ENCODE results near the gene HBD.

HBD gene

GRCh38 chr11:5232176-5232575 lies 2.1 kb downstream of the HBD start:
- DNase-seq (ENCODE audit: low read depth): no peak

- no peak for DNase-seq (ENCODE audit: low read depth)
These were observed 3.2 kb downstream of the HBD start for GRCh38 chr11:5231111-5231510.

GRCh38 chr11:5230266-5230665 lies 4.0 kb downstream of the HBD start:
- DNase-seq (ENCODE audit: low read depth): no peak

GRCh38 chr11:5229796-5230195 lies 4.5 kb downstream of the HBD start:
- no peak for DNase-seq (ENCODE audit: low read depth)

GRCh38 chr11:5229356-5229755 lies 4.9 kb downstream of the HBD start:
- no peak for DNase-seq (ENCODE audit: low read depth)

GRCh38 chr11:5228124-5228523 lies 6.2 kb downstream of the HBD start:
- no peak for DNase-seq (ENCODE audit: low read depth)

GRCh38 chr11:5227681-5228080 lies 6.6 kb downstream of the HBD start:
- no peak for DNase-seq (ENCODE audit: low read depth)

- DNase-seq (ENCODE audit: low read depth): no peak
These were observed 7.5 kb downstream of the HBD start, which contains the start of gene HBB for GRCh38 chr11:5226732-5227310. TSS of gene HBB (minus strand) at chr11:5227071. CDS start at chr11:5227021, 50 bp downstream.

GRCh38 chr11:5225480-5225871 lies 8.8 kb downstream of the HBD start:
- no peak for DNase-seq (ENCODE audit: low read depth)

GRCh38 chr11:5224538-5225479 lies 9.5 kb downstream of the HBD start:
- no peak for DNase-seq (ENCODE audit: low read depth)

GRCh38 chr11:5223686-5224085 lies 10.6 kb downstream of the HBD start:
- no peak for DNase-seq (ENCODE audit: low read depth)

GRCh38 chr11:5223146-5223545 lies 11.1 kb downstream of the HBD start:
- DNase-seq (ENCODE audit: low read depth): no peak

- DNase-seq (ENCODE audit: low read depth): no peak
These were observed 23.9 kb downstream of the HBD start for GRCh38 chr11:5210376-5210885.

- DNase-seq (ENCODE audit: low read depth): no peak
These were observed 29.5 kb downstream of the HBD start for GRCh38 chr11:5204787-5205186.

- no peak for DNase-seq (ENCODE audit: low read depth)
These were observed 30.9 kb downstream of the HBD start for GRCh38 chr11:5203366-5203765.

GRCh38 chr11:5200582-5200981 lies 33.7 kb downstream of the HBD start, which contains the start of gene OR51V1:
TSS of gene OR51V1 (minus strand) at chr11:5200682. CDS start at chr11:5200682, 0 bp downstream.
- DNase-seq (ENCODE audit: low read depth): no peak

GRCh38 chr11:5198285-5198684 lies 36.0 kb downstream of the HBD start:
- DNase-seq (ENCODE audit: low read depth): no peak

GRCh38 chr11:5197536-5197935 lies 36.7 kb downstream of the HBD start:
- no peak for DNase-seq (ENCODE audit: low read depth)

GRCh38 chr11:5196731-5197130 lies 37.6 kb downstream of the HBD start:
- DNase-seq (ENCODE audit: low read depth): no peak

GRCh38 chr11:5196067-5196466 lies 38.2 kb downstream of the HBD start:
- no peak for DNase-seq (ENCODE audit: low read depth)

- DNase-seq (ENCODE audit: low read depth): no peak
These were observed 41.5 kb downstream of the HBD start for GRCh38 chr11:5192738-5193137.

- no peak for DNase-seq (ENCODE audit: low read depth)
These were observed 46.1 kb downstream of the HBD start for GRCh38 chr11:5188201-5188600.

All from activated T-helper 1 cell treated with Interleukin-2 at 50 U/mL for 16 hours (primary cell).